NCI-H2029 (cell line): Measurements from ENCODE around the gene TBL3.
"Not testable (repeated sequence)": the region's sequence is repeated elsewhere in the genome, so short reads cannot be mapped to it uniquely, and the experiment has no call there.

Experiments used
- DNase-seq: peaks from one replicate; lab custom pipeline; 2025; lab: John Stamatoyannopoulos, UW

The TBL3 gene

DNA sequence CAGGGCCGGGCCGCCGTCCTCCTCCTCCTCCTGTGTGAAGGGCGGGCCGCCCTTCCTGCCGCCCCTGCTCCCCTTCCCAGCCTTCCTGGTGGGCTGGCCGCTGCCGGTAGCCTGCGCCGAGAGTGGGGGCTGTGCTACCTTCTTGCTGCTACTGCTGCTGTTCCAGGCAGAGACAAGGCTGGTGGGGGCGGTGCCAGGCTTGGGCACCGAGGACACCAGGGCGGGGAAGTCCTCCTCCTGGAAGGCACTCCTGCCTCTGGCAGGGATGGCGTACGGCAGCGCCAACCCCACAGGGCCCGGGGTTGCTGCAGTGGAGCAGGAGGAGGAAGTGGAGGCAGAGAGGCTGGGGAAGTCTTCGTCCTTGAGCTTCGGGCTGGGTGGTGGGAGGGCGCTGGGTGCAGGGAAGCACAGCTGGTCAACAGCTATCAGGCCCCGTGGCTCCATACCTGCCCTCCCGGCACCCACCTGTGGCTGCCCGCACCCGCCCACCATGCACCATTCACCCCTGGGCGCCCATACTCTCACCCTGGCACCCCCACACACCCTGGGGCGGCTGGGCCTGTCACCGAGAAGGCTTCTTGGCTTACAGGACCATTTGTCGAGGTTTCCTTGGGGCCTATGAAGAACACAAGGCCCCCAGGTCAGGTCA is 28.1 kb downstream of the TBL3 start:
- DNase-seq = no peak

DNA sequence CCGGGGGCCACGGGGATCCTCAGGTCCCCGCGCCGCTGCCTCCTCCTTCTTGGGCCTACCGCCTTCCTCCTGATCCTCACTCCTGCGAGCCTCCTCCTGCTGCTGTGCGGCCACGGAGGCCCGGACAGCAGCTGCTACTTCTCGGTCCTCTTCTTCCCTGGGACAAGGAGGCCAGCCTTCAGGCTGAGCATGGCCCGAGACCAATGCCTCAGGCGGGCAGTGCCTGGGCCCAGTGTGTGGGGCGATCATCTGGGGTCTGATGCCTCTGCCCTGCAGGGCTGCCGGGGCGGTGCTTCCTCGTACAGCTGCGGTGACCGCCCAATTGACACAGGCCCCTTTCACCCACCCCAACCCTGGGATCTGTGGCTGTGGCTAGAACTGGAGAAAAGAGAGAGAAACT is 29.2 kb downstream of the TBL3 start:
- DNase-seq = no peak

GRCh38 chr16:2001456-2002355 is 29.9 kb downstream of the TBL3 start:
- no peak for DNase-seq

DNA sequence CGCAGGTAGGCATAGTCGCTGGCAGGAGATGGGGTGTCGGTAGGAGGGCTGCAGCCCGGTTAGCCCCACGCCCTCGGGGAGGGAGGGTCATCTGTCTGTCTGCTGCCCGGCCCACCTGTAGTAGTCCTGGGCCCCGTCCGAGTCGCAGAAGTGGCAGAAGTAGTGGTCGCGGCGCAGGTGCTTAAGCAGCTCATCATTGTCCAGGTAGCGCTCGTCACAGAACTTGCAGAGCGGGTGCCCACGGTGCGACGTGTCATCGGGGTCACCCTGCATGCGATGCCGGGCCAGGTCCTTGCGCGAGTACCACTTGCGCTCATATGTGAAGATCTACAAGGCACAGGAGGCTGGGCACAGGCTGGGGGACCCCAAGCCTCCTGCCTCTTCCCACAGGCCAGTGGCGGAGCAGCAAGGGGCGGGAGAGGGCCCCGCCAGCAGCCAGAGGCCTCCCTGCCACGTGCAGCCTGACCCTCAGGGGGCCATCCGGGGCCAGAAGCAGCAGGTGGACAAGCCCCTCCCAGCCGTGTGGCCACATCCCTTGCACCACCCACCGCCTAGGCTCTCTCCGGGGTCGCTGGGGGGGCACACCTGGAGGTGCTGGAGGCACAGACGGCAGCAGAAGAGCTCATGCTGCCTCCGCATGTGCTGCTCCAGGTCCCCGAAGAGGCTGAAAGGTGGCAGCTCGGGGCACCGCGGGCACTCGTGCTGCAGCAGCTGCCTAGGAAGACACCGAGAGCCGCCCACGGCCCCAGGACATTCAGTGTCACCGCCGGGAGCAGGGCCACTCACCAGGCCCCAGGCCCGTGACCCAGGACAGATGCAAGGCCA is 30.8 kb downstream of the TBL3 start:
- DNase-seq = no peak

- DNase-seq = no peak
These were observed 31.5 kb downstream of the TBL3 start for GRCh38 chr16:2003231-2003826.

DNA sequence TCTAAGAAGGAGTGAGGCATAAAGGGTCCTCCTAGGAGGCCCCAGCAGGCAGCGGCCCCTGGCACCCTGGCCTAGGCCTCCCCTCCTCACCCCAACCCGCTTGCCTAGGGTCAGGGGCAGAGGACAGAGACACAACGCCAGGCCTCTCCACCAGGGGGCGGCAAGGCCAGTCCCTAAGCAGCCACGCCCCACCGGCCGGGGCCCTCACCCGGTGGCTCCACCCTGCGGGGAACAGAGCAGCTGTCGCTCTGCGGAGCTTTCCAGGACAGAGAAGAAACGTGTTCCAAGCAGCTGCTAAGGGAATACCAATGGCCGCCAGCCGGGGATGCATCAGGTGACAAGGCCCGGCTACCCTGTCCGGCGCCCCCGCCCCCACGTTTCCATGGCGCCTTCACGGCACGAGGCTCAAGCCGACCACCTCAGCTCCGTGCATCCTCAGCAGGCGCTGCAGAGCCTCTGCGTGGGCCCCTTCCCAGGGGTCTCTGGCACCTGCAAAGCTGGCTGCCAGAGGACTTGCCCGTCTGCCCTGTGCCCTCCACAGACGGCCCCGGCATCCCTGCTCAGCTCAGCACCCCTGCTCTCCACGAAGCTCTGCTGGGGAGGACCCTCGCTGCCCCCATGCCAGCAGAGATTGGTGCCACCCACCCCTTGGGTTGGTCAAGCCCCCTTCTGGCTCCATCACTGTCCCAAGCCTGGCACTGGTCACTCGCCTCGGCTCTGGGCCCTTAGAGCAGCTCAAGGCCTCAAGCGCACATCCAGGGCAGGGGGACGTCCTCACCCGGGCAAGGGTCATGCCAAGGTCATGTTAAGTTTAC is 32.2 kb downstream of the TBL3 start:
- peak; percentile 87 for DNase-seq

GRCh38 chr16:2004795-2005517 is 33.1 kb downstream of the TBL3 start:
- no peak for DNase-seq

DNA sequence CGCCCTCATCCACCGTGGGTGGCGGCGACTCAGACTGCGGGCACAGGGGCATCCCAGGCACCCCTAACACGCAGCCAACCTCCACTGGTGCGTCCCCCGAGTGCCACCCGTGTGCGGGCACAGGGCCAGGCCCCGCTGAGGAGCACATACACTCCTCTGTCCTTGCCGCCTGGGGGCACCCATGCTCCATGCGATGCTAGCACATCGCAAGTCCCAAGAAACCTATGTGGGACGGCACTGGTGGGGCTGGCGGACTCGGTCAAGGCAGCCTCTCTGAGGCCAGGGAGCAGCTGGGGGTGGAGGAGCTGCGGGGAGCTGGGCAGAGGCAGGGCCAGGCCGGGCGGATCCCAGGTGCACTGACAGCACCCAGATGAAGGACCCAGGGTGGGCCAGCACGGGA is 33.8 kb downstream of the TBL3 start:
- no peak for DNase-seq

DNA sequence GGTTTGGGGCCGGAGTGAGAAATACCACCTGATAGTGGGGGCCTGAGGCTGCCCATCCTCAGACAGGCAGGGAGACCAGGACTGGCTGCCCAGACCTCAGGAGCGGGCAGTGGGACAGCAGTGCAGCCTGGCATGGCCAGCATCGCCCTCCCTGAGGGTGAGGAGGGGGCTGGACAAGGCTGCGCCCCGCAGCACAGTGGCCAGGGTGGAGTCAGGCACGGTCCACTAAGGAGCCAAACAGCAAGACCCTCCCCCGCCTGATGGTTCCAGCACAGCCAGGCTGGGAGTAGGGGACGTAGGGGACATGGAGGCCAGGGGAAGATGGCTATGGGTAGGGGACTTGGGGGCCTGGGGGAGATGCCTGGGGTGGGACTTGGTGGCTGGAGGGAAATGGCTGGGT is 34.5 kb downstream of the TBL3 start:
- no peak for DNase-seq

- DNase-seq = no peak
These were observed 35.4 kb downstream of the TBL3 start for GRCh38 chr16:2007081-2007836.

- peak; percentile 83 for DNase-seq
These were observed 36.2 kb downstream of the TBL3 start for GRCh38 chr16:2008009-2008526.

DNA sequence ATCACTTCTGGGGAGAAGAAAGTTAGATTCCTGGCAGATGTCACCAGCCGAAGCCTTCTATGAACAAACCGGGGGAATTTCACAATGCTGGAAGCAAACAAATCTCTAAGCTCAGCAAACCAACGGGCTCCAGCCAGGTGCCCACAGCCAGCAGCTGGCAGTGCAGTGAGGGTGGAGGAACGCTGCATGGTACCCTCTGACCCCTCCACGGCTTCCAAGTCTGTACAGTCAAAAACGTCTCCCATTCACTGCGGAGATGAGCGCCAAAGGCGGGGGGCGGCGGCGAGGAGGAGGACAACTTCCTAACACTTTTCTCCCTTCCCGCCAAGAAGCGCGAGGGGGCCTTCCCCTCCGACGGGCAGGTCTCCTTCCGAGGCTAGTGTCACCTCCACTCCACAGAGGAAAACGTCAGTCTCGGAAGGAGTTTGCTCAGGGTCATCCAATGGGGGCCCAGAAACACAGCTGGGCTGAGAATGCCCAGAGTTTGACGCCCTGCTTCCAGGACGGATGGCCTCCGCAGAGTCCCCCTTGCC is 36.8 kb downstream of the TBL3 start:
- DNase-seq = no peak

GRCh38 chr16:2009164-2009711 is 37.4 kb downstream of the TBL3 start:
- DNase-seq = no peak

GRCh38 chr16:2009791-2010510 is 38.1 kb downstream of the TBL3 start, which contains the start of gene ZNF598:
Gene ZNF598 (minus strand): TSS chr16:2009821.
- peak; percentile 81 for DNase-seq

DNA sequence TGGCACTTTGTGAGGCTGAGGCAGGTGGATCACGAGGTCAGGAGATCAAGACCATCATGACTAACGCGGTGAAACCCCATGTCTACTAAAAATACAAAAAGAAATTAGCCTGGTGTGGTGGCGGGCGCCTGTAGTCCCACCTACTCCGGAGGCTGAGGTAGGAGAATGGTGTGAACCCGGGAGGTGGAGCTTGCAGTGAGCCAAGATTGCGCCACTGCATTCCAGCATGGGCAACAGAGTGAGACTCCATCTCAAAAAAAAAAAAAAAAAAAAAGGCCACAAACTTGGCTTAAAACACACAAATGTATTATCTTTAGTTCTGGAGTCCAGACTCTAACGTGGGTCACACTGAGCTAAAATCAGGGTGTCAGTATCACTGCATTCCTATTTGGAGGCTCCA is 39.9 kb downstream of the TBL3 start:
- not testable (repeated sequence) for DNase-seq

DNA sequence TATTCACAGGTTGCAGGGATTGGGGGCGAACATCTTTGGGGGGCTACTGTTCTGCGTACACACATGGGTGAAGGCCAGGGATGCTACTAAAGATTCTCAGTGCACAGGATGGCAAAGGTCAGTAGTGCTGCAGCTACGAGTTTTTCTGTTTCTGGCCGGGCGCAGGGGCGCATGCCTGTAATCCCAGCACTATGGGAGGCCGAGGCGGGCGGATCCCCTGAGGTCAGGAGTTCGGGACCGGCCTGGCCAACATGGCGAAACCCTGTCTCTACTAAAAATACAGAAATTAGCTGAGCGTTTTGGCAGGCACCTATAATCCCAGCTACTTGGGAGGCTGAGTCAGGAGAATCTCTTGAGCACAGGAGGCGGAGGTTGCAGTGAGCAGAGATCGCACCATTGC is 41.7 kb downstream of the TBL3 start:
- no peak for DNase-seq

GRCh38 chr16:2015117-2015946 is 43.5 kb downstream of the TBL3 start:
- no peak for DNase-seq

GRCh38 chr16:2015947-2016208 is 44.0 kb downstream of the TBL3 start:
- DNase-seq = no peak
